CD1c-positive myeloid dendritic cell (primary cell): ENCODE results near the gene RARA.
A peak's percentile ranks its signal among the peaks of the same experiment; 100 is the strongest.

Experiments
- DNase-seq: peaks from one replicate; pipeline ENCODE4 v3.0.0-alpha.2; 2016; ENCODE audit errors: extremely low spot score

The RARA gene

DNA sequence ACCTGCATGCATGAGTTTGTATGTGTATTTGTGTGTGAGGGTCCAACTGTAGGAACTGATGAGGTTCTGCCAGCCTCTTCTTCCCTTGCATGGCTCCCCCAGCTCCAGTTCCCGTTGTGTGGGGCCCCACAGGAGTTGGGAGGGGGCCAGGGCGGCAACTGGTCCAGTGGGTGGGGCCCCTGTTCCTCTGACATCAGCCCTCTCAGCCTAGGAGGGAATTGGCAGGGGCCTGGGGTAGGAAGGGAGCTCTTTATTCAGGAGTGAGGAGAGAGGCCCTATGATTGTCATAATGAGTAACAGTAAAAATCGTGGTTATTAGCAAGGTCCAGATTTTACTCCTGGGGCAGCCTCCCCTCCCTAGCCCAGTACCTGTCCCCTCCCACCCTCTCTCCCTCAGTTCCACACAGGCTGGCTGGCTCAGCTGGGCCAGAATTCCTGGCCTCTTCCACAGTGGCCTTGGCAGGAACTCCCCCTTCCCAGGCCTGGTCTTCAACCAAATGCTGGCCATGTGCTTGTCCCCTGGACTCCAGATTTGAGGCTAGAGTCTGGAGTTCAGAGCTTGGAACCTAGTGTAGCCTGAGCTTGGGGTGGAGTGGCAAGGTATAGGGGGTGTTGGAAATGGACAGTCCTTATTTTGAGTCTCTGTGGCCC lies 18.9 kb downstream of the RARA start:
- DNase-seq = peak; percentile 45

DNA sequence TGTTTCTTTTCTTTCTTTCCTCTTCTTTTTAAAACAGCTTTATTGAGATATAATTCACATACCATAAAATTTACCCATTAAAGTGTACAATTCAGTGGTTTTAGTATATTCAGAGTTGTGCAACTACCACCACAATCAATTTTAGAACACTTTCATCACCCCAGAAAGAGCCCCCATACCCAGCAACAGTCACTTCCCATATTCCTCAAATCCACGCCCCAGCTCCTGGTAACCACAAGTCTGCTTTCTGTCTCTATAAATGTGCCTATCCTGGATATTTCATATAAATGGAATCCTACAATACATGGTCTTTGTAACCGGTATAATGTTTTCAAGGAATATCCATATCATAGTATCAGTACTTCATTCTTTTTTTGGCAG lies 19.4 kb downstream of the RARA start:
- DNase-seq = peak; percentile 49

DNA sequence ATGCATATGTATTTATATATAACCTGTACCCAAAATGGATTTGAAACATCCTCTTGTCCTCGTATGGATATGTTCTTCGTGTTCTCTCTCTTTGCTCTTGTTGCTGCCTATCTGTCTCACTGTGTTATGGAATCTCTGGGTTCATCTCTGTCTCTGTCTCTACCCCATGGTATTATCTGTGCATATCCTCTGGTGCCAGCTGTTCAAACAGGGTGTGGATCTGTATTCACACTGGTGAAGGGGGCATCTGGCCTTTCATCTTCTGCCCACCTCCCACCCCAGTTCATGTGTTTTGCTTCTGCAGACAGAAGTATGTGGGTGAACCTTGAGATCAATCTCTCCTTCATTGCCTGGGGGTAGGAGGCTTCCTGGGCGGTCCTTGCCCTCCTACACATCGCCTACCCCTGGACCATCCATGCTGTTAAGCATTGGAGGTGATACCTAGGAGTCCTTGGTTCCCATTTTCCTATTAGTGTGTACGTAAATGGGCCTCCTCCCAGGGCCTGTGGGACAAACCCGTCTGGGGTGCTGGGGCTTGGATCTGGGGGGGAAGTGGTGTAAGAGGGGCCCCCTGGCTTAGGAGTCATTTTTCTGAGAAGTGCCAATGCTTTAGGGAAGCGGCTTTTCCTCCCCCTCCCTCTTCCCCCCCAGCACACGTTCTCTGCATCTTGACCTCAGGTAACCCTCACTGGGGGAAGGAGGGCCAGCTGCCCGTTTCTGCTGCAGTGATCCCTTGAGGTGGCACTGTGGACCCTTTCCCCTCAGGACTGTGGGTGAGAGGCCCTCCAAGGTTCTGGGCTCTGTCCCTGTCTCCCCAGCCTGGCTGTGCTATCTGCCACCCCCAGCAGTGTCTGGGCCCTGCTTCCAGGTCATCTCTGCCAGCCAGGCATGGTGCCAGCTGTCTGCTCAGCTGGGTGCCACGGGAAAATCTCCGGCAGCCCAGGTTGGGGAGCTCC lies 21.1 kb downstream of the RARA start:
- peak; percentile 88 for DNase-seq

DNA sequence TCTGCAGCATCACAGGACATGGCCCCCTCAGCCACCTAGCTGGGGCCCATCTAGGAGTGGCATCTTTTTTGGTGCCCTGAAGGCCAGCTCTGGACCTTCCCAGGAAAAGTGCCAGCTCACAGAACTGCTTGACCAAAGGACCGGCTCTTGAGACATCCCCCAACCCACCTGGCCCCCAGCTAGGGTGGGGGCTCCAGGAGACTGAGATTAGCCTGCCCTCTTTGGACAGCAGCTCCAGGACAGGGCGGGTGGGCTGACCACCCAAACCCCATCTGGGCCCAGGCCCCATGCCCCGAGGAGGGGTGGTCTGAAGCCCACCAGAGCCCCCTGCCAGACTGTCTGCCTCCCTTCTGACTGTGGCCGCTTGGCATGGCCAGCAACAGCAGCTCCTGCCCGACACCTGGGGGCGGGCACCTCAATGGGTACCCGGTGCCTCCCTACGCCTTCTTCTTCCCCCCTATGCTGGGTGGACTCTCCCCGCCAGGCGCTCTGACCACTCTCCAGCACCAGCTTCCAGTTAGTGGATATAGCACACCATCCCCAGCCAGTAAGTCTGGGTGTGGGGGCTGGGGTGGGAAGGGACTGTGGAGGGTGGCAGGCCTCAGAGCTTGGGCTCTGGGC lies 22.0 kb downstream of the RARA start:
- no peak for DNase-seq

DNA sequence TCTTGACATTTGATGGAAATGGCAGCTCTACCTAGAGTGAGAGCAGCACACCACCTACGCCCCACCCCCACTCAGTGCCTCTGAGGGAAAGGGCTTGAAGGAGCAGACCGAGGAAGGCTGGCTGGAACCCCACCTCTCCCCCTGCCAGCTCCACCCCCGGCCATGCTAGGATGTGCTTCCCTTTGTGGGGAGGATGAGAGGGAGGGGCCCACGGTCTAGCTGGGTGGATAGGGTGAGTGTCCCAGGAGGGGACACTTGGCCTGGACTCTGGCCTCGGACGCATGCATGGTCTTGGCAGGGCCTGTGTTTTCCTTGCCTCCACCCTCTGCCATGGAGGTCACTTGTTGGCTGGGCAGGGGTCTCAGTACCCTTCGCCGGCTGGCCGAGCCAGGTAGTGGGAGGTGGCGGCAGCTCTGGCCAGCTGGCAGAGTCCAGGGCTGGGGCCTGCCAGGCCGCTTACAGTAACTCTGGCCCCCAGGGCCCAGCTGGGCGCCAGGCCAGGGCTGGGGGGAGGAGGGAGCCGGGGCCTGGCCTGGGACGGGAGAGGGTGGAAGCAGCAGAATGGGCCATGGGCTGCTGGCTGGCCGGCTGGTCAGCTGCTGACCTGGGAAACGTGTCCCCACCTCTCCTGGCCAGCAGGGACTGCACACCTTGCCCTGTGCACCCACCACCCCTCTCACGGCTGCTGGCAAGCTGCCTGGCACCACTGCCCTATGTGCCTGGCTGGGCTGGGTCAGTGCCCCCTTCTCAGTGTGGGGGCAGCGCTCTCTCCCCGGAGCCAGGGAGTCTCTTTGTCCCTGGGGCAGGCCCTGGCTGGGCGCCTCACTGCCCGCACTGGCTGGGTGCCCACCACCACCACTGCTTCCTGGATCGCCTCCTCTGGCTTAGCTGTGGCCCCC lies 23.0 kb downstream of the RARA start:
- peak; percentile 46 for DNase-seq

DNA sequence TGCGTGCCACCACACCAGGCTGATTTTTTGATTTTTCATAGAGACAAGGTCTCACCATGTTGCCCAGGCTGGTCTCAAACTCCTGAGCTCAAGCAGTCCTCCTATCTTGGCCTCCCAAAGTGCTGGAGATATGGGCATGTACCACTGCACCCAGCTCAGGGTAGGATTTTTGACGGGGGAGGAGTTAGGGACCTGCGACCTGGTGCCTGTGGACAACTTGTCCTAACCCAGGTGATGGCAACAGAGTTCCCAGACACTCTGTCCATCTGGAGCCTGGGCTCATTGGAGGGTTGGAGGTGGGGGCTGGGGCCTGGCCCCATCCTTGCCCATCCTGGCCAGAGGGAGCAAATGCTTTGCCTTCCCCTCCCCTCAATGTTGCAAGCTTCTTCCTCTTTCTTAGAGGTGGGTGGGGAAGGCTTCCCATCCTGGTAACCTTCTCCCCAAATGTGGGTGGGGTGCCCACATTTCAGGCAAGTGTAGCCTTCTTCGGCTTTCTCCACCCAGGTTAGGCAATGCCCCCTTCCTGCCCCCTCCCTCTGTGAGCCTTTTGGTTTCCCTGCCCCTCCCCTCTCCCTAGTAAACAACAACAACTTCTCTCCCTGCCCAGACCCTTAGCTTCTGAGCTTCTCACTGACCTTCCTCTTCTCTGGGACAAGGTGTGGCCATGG lies 24.9 kb downstream of the RARA start:
- peak; percentile 87 for DNase-seq

DNA sequence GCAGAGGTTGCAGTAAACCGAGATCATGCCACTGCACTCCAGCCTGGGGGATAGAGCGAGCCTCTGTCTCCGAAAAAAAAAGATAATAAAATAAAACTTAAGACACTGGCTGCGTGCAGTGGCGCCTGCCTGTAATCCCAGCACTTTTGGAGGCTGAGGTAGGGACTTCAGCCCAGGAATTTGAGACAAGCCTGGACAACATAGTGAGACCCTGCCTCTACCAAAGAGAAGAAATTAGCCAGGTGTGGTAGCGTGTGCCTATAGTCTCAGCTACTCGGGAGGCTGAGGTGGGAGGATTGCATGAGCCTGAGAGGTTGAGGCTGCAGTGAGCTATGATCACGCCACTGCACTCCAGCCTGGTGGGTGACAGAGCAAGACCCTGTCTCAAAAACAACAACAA lies 26.6 kb downstream of the RARA start:
- DNase-seq = no peak

DNA sequence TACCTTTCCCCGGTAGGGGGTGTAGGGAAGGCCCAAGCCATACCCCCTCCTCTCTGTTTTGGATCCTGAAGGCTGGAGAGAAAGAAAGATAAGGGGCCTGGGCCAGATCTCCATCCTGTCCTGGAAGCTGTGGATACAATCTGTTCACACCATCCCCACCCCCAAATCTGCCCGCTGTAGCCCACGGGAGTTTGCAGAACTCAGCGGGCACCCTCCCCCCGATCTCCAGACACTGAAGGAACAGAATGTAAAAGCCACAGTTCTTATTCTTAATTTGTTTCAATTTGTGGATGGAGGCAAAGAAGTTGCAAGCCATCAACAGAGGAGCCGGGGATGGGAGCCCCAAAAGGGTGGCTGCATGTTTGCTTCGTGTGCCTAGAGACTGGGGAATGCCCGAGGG lies 28.4 kb downstream of the RARA start:
- no peak for DNase-seq

DNA sequence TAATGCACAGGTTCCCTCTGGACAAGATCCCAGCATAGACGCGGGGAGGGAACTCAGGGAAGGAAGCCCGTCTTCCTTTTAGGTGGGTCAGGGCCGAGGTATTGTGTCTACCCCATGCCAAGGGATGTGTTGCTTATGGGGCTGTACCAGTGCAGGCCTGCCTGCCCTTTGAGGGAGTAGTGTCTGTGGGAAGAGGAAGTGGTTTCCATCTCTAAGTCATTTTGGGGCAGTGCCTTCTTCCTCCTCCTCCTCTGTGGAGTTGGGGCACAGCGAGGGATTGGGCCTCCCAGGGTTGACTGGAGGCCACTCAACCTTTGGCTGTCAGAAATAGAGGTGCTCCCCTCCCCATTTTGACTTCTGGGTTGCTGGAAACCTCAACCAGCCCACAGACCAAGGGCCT lies 29.1 kb downstream of the RARA start:
- DNase-seq = peak; percentile 46

DNA sequence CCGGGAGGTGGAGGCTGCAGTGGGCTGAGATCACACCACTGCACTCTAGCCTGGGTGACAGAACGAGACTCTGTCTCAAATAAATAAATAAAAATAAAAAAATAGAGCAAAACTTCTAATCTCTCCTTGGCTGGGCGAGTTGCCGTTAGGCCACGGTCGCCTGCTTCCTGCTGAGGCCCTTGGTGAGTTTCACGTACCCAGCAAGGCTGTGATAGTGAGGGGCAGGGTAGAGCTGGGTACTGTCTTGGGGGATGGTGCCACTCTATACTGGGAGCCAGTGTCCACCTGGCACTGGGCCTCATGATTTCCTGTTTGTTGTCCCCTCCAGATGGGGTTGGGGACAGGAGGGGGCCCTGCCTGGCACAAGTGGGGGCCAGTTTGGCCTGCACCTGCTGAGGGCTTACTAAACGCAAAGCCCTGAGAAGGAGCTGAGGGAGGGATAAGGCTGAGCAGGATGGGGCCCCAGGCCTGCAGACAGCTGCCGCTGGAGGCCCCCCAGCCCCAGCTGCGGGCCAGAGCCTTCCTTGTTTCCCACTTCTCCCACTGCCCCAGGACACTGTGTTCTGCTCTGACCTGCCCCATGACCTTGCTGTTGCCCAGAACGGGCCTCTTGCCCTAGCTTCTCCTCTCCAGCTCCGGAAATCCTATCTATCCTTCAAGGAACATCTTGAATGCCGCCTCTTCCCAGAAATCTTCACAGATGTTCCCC lies 30.1 kb downstream of the RARA start:
- DNase-seq = no peak

DNA sequence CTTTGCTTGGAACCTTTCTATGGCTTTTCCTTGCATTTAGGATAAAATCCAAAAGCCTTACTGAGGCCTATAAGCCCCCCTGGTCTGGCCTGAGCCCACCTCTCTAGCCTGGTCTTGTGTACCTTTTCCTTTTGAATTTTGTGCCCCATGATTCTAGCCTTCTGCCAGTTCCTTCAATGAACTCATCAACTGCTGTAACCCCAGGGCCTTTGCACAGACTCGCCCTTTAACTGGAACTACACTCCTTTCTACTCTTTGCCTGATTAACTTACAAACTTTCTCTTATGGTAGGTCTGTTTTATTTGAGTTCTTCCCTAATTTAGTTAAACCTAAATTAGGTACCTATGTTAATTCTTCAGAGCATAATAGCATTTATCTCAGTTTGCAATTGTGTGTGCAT lies 31.3 kb downstream of the RARA start:
- no peak for DNase-seq

DNA sequence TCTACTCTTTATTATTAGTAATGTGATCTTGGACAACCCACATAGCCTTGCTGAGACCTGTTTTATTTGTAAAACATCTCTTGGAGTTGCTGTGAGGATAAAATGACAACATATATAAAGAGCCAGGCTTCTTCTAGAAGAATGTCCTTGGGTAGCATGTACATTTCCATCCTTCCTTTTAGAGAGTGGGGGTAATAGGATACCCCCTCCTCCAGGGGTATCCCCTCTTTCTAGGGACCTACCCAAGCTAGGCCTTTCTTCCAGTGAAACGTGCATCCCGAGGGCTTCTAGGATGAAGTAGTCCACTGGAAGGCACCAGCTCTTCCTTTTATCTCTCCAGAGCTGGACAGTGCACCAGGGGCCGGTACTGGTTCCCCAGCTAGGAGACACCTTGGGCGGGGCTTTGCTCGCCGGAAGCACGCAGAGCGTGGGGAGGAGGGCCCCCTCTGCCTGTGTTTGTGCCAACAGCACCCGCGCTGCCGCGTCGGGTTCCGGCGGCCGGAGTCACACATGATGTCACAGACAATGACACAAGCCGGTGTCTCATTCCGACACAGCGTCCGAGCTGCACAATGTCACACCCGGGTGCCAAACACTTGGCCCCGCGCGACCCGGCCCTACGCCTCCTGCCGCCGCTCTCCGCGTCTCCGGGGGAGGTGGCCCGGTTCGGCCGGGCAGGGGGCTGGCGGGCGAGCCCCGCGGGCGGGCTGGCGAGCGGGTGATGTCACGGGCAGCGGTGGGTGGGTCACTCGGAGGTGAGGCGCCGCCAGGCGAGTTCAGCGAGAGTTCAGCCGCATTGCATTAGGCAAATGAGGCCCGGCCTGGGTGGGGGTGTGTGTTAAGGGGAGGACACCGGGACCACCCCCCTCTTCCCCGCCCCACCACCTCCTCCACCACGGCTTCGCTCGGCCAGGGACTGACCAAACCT lies 32.2 kb downstream of the RARA start:
- peak; percentile 97 for DNase-seq

DNA sequence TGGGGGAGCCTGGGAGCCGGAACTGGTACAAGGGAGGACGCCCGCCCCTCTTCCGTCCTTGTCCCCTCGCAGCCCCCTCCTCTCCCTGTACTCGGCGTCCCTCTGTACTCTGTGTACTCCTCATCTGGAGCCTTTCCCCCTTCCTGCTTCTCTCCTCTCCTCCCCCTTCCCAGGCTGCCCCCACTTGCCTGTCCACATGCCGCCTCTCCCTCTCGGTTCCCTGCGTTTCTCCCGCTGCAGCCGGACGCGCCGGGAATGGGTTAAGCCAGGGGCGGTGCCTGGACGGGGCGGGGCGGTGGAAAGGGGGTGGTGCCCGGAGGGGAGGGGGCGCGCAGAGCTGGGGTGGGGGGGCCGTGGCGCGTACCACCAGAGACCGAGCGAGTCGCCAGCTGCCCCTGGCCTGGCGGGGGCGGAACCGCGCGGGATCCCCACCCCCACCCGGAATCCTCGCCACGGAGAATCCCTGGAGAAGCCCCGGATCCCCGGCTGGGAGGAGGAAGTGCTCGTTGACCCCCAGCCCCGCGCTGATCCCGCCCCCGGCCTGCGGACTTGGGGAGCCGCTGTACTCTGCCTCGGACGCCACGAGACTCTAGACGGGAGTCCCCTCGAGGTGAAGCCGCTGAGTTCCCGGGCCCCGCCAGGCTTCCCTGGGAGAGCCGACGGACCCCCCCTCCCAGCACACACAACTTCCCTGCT lies 33.0 kb downstream of the RARA start:
- peak; percentile 74 for DNase-seq

DNA sequence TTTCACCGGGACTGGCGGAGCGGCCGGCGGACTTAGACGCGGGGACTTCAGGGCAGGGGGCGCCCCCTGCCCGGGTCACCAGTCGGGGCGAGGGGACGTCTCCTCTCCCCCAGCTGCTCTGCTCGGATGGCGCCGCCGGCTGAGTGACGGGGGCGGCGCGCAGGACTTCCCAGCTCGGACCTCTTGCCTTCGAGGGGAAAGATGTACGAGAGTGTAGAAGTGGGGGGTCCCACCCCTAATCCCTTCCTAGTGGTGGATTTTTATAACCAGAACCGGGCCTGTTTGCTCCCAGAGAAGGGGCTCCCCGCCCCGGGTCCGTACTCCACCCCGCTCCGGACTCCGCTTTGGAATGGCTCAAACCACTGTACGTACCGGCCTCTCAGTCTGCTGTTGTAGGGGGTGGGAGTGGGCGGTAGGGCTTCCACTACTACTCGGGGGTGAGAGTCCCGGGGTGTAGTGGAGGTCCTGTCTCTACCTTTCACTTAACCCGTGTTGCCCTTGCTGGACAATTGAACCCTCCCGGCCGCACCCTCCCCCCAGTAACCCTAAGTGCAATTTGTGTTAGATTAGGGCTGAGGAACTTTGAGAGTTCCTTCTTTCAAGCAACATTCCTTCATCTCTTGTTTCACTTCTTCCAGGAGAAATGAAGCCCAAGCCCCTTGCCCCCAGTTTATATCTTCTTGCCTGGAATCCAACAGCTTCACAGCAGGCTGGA lies 33.7 kb downstream of the RARA start:
- DNase-seq = no peak

DNA sequence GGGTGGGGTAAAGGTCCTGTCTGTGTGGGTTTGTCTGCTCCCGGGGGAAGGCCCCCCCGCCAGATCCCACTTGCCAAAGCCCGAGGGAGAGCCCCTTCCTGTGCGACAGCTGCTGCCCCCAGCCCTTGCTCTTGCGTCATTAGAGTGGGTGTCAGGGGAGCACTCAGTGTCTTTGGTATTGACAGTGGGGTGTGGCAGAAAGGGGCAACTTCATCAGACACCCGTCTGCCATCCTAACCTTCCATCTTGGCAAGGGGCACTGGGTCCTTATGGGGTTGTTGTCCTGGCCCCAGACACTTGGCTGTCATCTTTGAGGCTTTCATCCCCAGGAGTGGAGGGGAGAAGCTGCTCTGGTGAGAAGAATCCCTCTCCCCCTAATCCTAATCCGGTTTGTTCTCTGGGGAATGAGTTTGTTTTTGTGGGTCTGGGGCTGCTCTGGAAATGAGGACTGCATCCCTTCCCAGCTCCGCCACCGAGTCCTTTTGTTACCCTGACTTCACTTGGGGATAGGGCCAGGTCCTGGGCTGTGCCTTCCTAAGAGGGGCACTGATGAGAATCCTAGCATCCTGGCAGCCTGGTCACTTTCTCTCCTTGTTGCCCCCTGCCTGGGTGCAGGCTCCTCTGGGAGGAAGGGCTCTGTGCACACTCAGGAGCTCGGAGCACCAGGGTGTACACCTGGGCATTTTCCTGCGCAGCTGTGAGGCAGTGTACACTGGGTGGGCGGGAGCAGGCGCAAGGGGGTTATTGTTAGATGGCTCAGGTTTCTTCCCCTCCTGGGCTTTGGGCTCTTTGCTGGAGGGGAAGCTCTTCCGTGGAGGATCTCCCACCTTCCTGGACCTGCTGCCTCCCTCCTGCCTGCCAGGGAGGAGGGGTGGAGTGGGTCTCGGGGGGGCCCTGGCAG lies 34.5 kb downstream of the RARA start:
- peak; percentile 55 for DNase-seq

DNA sequence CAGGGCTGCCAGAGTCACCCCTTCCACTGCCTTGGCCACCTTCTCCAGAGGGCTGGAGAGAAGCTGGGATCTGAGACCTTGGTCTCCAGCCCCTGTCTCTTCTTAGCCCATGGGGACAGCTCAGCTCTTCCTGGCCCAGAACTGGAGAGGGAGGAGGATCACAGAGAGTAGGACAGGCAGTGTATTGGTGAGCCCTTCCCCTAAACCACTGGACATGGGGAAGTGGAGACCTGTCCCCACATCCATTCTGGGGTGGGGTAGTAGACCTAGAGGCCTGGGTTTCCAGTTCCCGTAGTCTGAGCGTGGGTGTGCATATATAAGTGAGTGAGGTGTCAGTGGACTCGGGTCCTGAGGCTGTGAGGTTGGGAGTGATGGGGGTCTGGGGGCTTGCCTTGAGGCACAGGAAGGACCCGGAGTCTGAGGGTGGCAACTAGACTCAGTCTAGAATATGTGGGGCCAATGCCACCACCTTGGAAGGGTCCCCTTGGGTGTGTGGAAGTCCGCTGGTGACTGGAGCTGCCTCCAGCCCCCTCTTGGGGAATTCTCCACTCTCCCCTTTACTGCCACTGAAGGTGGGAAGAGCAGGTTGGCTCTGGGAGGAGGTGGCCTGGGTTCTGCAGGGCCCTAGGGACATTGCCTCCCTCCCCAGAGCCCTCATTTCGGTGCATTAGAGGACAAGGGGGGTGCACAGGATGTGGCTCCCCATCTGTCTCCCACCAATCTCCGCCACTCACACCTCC lies 35.6 kb downstream of the RARA start:
- DNase-seq = peak; percentile 68
